Erythroblast (primary cell): Measurements from ENCODE around the gene TCF7L2.

Experiments
- GATA1 ChIP-seq: IDR thresholded peaks from 2 replicates; pipeline ENCODE4 v1.6.1; 2011; ENCODE audit warnings: low read depth, mild to moderate bottlenecking, control low read depth, low read length, moderate library complexity
- POLR2A ChIP-seq: IDR thresholded peaks from 2 replicates; pipeline ENCODE4 v1.6.1; 2011; ENCODE audit warnings: mild to moderate bottlenecking, low read length

GRCh38 chr10:113144576-113144975, 194.5 kb downstream of the TCF7L2 start:
- TF ChIP-seq POLR2A (no peak), GATA1 (no peak)
